Fibroblast of the aortic adventitia (primary cell): ENCODE results near the gene SPDYE16. TPM values are rescaled to one million over a fixed set of nuclear protein-coding genes. Genes with fewer than 3 reads are reported as not detected.
"Not testable (repeated sequence)": the region's sequence is repeated elsewhere in the genome, so short reads cannot be mapped to it uniquely, and the experiment has no call there.

Experiments used
- DNase-seq: peaks from one replicate; pipeline ENCODE4 v3.0.0-alpha.2; 2010; ENCODE audit warnings: low read depth
- H3K4me3 ChIP-seq: 2 replicates; pipeline ENCODE4 v1.5.1; 2011; ENCODE audit warnings: low read depth, mild to moderate bottlenecking, control low read depth, low read length, moderate library complexity
- CTCF ChIP-seq: IDR thresholded peaks from 2 replicates; pipeline ENCODE4 v1.5.1; 2011; ENCODE audit warnings: mild to moderate bottlenecking, low read length, control low read depth, inconsistent platforms; ENCODE audit not compliant: insufficient read depth
- total RNA-seq: library from RNA; depleted of rRNA; stranded (reverse); fragments of >200 nt; gene quantifications from 2 replicates; pipeline ENCODE4 v1.2.3, GENCODE V29; 2012; ENCODE audit warnings: low replicate concordance

SPDYE16 gene
- total RNA-seq, 1 donor: 0.09 TPM

GRCh38 chr7:76512941-76513816 lies 29.9 kb downstream of the SPDYE16 start:
- no peak for DNase-seq
- H3K4me3 ChIP-seq: no peak overlapping the region
- peak; percentile 42 for TF ChIP-seq CTCF

DNA sequence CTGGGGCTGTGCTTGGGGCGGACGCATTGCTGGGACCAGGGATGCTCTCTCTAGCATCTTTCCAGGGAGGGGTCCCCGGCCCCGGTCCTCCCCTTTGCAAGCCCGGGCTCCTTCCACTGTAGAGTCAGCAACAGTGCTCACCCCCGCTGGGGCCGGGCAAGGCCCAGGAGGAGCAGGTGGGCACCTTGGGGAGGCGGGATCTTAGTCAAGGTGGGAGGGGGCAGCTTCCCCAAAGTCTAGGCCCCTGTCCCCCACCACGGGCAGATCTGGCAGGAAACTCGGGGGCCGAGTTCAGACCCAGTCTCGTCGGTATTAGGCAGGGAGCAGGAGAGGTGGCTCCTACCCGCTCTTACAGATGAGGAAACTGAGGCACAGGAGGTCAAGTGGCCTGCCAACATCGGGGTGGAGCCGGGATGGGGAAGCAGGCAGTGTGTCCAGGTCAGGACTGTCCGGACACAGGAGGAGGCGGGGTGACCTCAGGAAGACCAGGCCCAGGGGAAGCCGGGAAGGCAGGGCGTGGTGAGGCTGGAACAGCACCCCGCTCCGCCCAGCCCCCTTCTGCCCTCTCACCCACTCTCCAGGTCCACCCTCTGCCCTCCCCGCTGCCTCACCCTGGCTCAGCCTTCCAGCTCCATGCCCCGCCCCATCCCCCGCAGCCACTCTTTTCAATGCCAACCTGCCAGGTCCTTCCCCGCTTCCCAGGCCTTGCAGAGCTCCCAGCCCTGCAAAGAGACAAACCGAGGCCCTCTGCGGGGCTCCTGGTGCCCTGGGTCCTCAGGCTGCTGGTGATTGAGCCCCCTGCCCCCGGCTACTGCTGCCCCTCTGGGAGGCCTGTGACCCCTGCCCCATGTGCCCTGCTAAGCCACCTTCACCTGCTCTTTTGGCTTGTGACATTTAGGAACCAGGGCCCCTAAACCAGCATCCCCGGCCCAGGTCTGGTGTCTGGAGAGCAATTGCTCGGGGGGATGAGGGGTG lies 30.9 kb downstream of the SPDYE16 start:
- H3K4me3 ChIP-seq, DNase-seq: not testable (repeated sequence)

GRCh38 chr7:76511200-76511910 lies 31.7 kb downstream of the SPDYE16 start:
- not testable (repeated sequence) for DNase-seq, H3K4me3 ChIP-seq

- H3K4me3 ChIP-seq: no peak within 1 kb of the TSS
- DNase-seq: no peak
- TF ChIP-seq CTCF: no peak
Observed at GRCh38 chr7:76509931-76510877, 32.9 kb downstream of the SPDYE16 start, which contains the start of gene UPK3B. TSS of gene UPK3B (plus strand) at chr7:76510552. CDS start at chr7:76510653, 101 bp downstream.

GRCh38 chr7:76507723-76508406 lies 35.2 kb downstream of the SPDYE16 start:
- no peak for DNase-seq
- no peak overlapping the region for H3K4me3 ChIP-seq
- TF ChIP-seq CTCF: no peak

- not testable (repeated sequence) for H3K4me3 ChIP-seq, DNase-seq
Observed at GRCh38 chr7:76506643-76507042, 36.5 kb downstream of the SPDYE16 start.

GRCh38 chr7:76506081-76506440 lies 37.0 kb downstream of the SPDYE16 start:
- no peak for TF ChIP-seq CTCF
- DNase-seq: no peak
- no peak overlapping the region for H3K4me3 ChIP-seq
